WERI-Rb-1 (cell line): ENCODE measurements around the gene DNAH2.

Experiments
- DNase-seq: peaks from one replicate; pipeline ENCODE4 v3.0.0-alpha.2; 2020
- H3K27ac ChIP-seq: fragments of 250-450 bp; sonication (Bioruptor Pico); 2 replicates; pipeline ENCODE4 v1.5.1; 2020; ENCODE audit warnings: mild to moderate bottlenecking, moderate library complexity
- H3K27me3 ChIP-seq: fragments of 250-450 bp; sonication (Bioruptor Pico); 2 replicates; pipeline ENCODE4 v1.5.1; 2021; ENCODE audit warnings: mild to moderate bottlenecking, low read depth, moderate library complexity; ENCODE audit not compliant: insufficient read depth, severe bottlenecking
- H3K36me3 ChIP-seq: fragments of 250-450 bp; sonication (Bioruptor Pico); 2 replicates; pipeline ENCODE4 v1.5.1; 2020; ENCODE audit warnings: mild to moderate bottlenecking, moderate library complexity
- H3K4me3 ChIP-seq: 2 replicates; pipeline ENCODE4 v1.5.1; 2011; ENCODE audit warnings: low read depth, mild to moderate bottlenecking, control low read depth, low read length
- H3K9me3 ChIP-seq: fragments of 250-450 bp; sonication (Bioruptor Pico); 2 replicates; pipeline ENCODE4 v1.5.1; 2021; ENCODE audit warnings: mild to moderate bottlenecking, moderate library complexity; ENCODE audit not compliant: severe bottlenecking
- CTCF ChIP-seq: IDR thresholded peaks from 2 replicates; pipeline ENCODE4 v1.5.1; 2011; ENCODE audit warnings: low read depth, mild to moderate bottlenecking, control low read depth, inconsistent platforms, low read length

Gene DNAH2

DNA sequence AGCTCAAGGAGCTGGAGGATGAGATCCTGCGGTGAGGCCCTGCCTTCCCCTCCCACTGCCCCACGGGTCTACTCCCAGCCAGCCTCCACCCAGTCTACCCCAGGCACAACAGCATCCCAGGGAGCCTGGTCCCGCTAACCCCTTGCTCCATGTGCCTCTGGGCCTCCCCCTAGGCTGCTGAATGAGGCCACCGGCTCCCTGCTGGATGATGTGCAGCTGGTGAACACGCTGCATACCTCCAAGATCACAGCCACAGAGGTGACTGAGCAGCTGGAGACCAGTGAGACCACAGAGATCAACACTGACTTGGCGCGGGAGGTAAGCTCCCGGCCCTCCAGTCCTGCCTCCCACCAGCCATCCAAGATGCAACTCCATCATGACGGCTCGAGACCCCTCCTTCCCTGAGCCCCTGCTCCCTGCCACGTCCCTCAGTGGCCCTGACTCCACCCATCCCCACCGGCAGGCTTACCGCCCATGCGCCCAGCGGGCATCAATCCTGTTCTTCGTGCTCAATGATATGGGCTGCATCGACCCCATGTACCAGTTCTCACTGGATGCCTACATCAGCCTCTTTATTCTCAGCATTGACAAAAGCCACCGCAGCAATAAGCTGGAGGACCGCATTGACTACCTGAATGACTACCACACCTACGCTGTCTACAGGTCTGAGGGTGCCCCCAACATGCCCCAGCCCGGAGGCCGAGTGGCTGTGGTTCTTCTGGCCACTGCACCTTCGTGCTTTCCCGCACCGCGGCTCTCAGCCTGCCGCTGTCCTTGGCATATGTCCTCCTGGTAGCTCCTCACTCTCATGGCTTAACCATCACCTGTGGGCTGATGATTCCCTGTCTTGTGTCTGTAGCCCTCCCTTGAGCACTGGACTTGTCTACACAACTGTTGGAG, 101.5 kb downstream of the DNAH2 start:
- no peak for TF ChIP-seq CTCF
- Histone ChIP-seq H3K9me3 (no peaks in the 10 kb centered on the region), H3K36me3 (no peaks in the 10 kb centered on the region), H3K27me3 (no peaks in the 10 kb centered on the region), H3K27ac (no peak overlapping the region), H3K4me3 (no peak overlapping the region)
- no peak for DNase-seq

DNA sequence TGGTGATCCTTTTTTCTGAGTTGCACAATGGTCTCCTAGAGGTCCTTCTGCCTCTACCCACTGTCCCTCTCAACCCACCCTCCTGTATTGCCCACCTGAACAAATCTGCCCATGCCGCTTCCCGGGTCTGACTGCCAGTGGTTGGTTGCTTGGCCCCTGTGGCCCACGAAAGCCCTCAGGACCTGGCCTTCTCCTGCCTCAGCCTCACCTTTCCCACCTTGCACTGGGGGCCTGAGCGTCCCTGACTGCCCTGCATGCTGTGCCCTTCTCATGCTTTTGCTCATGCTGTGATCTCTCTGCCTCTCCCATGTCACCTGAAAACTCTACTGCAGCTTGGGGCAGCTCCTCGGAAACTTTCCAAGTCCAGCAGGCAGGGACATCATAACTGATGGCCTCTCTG, 102.7 kb downstream of the DNAH2 start:
- no peaks in the 10 kb centered on the region for H3K27me3 ChIP-seq
- DNase-seq = no peak
- no peaks in the 10 kb centered on the region for H3K36me3 ChIP-seq
- H3K4me3 ChIP-seq = no peak overlapping the region
- H3K27ac ChIP-seq = no peak overlapping the region
- H3K9me3 ChIP-seq = no peaks in the 10 kb centered on the region
- TF ChIP-seq CTCF = no peak

DNA sequence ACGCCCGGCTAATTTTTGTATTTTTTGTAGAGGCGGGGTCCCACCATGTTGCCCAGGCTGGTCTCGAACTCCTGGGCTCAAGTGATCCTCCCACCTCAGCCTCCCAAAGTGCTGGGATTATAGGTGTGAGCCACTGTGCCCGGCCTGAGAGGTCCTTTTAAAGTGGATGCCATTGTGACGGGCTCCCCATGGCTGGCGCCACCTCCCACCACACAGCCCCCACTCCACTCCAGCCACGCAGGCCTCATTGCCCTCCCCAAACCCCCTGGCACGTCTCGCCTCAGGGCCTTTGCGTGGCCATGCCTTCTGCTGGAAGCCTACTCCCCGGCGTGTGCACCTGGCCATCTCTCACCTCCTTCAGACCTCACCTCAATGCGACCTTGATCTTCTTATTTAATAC, 104.6 kb downstream of the DNAH2 start:
- Histone ChIP-seq H3K9me3 (no peaks in the 10 kb centered on the region), H3K27ac (no peak overlapping the region), H3K36me3 (no peaks in the 10 kb centered on the region), H3K4me3 (no peak overlapping the region), H3K27me3 (no peaks in the 10 kb centered on the region)
- no peak for DNase-seq
- TF ChIP-seq CTCF = no peak

DNA sequence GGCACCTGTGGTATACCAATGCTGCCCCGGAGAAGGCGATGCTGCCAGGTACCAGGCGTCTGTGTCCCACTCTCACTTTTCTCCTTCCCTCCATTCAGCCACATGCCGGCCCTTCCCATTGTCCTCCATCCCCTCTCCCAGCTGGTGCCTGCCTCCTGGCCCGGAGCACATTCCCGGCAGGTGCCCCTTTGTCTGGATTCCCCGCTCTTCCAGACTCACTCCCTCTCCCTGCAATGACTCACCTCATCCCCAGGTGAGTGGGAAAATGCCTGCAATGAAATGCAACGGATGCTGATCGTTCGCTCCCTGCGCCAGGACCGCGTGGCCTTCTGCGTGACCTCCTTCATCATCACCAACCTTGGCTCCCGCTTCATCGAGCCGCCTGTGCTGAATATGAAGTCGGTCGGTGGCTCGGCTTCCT, 106.0 kb downstream of the DNAH2 start:
- TF ChIP-seq CTCF = no peak
- no peaks in the 10 kb centered on the region for H3K9me3 ChIP-seq
- H3K4me3 ChIP-seq = no peak overlapping the region
- no peaks in the 10 kb centered on the region for H3K27me3 ChIP-seq
- no peak for DNase-seq
- no peak overlapping the region for H3K27ac ChIP-seq
- no peaks in the 10 kb centered on the region for H3K36me3 ChIP-seq

DNA sequence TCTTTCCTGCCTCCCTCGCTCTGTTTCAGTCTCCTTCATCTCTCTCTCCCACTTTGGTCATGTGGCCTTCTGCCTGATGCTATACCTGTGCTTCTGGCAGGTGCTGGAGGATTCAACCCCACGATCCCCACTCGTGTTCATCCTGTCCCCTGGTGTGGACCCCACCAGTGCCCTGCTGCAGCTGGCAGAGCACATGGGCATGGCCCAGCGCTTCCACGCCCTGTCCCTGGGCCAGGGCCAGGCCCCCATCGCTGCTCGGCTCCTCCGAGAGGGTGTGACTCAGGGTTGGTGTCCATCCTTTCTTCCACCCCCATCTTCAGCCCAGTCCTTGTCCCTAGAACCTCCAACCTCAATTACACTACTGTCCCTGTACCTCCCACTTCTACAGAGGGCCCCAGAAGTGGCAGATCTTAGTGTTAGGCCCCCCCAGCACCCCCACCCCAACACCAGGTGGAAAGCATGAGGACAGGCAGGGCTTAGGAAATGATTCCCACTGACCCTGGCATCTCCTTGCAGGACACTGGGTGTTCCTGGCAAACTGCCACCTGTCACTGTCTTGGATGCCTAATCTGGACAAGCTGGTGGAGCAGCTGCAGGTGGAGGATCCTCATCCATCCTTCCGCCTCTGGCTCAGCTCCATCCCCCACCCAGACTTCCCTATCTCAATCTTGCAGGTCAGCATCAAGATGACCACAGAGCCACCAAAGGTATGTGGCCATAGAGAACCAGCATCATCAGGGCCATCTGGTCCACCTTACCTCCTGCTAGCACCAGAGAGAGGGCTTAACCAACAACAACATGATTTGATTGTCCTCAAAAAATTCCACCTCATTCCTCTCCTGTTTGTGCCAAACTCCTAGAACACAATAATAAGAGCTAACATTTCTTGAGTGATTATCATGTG, 106.7 kb downstream of the DNAH2 start:
- no peak for TF ChIP-seq CTCF
- Histone ChIP-seq H3K36me3 (no peaks in the 10 kb centered on the region), H3K9me3 (no peaks in the 10 kb centered on the region), H3K27me3 (no peaks in the 10 kb centered on the region), H3K4me3 (no peak overlapping the region), H3K27ac (no peak overlapping the region)
- DNase-seq = peak; percentile 61
